ENCODE results near the gene PLEKHG4B. TPM values are rescaled to one million over a fixed set of nuclear protein-coding genes. Genes with fewer than 3 reads are reported as not detected.

PLEKHG4B gene
- total and polyA plus RNA-seq, 2 of the 4 experiments (the other 2 are of a cell fraction), result 1.1 TPM

DNA sequence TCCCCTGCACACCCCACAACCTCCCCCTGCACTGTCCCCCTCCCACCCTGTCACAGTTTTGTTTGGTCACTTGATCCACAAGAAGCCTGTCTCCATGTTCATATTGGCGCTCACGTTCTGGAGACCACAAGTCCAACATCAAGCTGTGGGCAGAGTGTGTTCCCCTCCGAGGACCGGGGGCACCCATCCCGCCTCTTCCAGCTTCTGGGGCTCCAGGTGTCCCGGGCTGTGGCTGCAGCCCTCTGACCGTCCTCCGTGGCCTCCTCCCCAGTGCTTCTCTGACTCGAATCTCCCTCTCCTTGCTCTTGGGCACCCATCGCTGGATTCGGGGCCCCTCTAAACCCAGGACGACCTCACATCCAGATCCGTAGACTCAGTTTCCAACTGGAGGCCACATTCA, 49.2 kb downstream of the PLEKHG4B start:
- ATAC-seq (ENCODE audit: low read depth) (no peak), DNase-seq (no peak)
- Histone ChIP-seq H3K4ac (ENCODE audit: low read depth, low read length) (no peak overlapping the region), H3K4me2 (ENCODE audit: low read depth, low read length) (no peak overlapping the region), H3K18ac (ENCODE audit: low read depth, low read length) (no peak overlapping the region), H4K91ac (ENCODE audit: insufficient read depth, low read depth, low read length) (no peak overlapping the region), H2BK15ac (ENCODE audit: low read depth, low read length) (no peak overlapping the region), H2AK5ac (ENCODE audit: low read depth, low read length) (no peak overlapping the region), H4K5ac (ENCODE audit: low read depth, low read length) (no peak overlapping the region), H2BK20ac (ENCODE audit: low read depth, low read length) (no peak overlapping the region), H2BK5ac (ENCODE audit: low read depth, low read length, poor library complexity, severe bottlenecking) (no peak overlapping the region), H3K27me3 (ENCODE audit: control insufficient read depth, insufficient read depth, low read length) (peaks cover 26% of the 10 kb centered on the region), H2AFZ (replicated peaks; ENCODE audit: low read length, poor library complexity) (no peak overlapping the region), H3K4me3 (ENCODE audit: insufficient read depth, low read depth, low read length) (no peak overlapping the region), H3K23ac (ENCODE audit: low read depth, low read length) (no peak overlapping the region), H2BK120ac (ENCODE audit: low read depth, low read length) (no peak overlapping the region), H3K79me1 (ENCODE audit: low read depth in 1 of 2, low read length in 2 of 2) (no peaks in the 10 kb centered on the region), H3K9ac (ENCODE audit: low read depth, low read length) (no peak overlapping the region), H3K27ac (ENCODE audit: insufficient read depth, low read length) (no peak overlapping the region), H4K20me1 (ENCODE audit: insufficient read depth, low read length) (no peaks in the 10 kb centered on the region), H3K36me3 (ENCODE audit: control insufficient read depth, insufficient read depth, low read length) (no peaks in the 10 kb centered on the region), H3K4me1 (ENCODE audit: control insufficient read depth, insufficient read depth, low read length) (no peaks in the 10 kb centered on the region), H3K9me3 (ENCODE audit: control insufficient read depth, insufficient read depth, low read length) (peaks cover 3% of the 10 kb centered on the region), H4K8ac (ENCODE audit: low read depth in 2 of 2, low read length in 2 of 2) (no peak overlapping the region), H3K9me1 (ENCODE audit: insufficient read depth, low read length) (peaks cover 9% of the 10 kb centered on the region), H3K56ac (ENCODE audit: extremely low read depth, insufficient read depth, low read length) (no peak overlapping the region), H3K14ac (replicated peaks; ENCODE audit: low read depth, low read length) (no peak overlapping the region), H2AK9ac (replicated peaks; ENCODE audit: low read depth, low read length, poor library complexity) (no peak overlapping the region)
- WGBS, 2 experiments (ENCODE audit: extremely low coverage in 2 of 2, insufficient read length in 1 of 2), result 93% methylated on average over 4 of the region's 13 CpGs; no CpG with 5 or more reads in 1 of the 2 experiments
- intact Hi-C loops (cut with micrococcal nuclease), result no loop called here
- dilution Hi-C loops (cut with HindIII; ENCODE audit: low sequenced_read_pairs, unreplicated experiment), result no loop called here
- ChIA-PET POLR2A (ENCODE audit: unreplicated experiment) (no interaction called here), CTCF (no interaction called here)
- in situ Hi-C loops (cut with MboI; ENCODE audit: low sequenced_read_pairs), result no loop called here
- TF ChIP-seq SMC3 (IDR thresholded peaks at IDR 0.05; ENCODE audit: low read depth, low read length) (no peak), RFX5 (IDR thresholded peaks at IDR 0.05; ENCODE audit: low read depth, low read length) (no peak), CHD1 (IDR thresholded peaks at IDR 0.05; ENCODE audit: low read depth, low read length) (no peak), RCOR1 (IDR thresholded peaks at IDR 0.05; ENCODE audit: insufficient replicate concordance, low read length) (no peak), MAFK (IDR thresholded peaks at IDR 0.05; ENCODE audit: low read depth, low read length) (no peak), MXI1 (IDR thresholded peaks at IDR 0.05; ENCODE audit: borderline replicate concordance, low read depth, low read length) (no peak), FOS (IDR thresholded peaks at IDR 0.05; ENCODE audit: low read depth, low read length) (no peak), MAZ (IDR thresholded peaks at IDR 0.05; ENCODE audit: borderline replicate concordance, low read depth, low read length) (no peak), RAD21 (IDR thresholded peaks at IDR 0.05; ENCODE audit: low read length) (no peak), BHLHE40 (IDR thresholded peaks at IDR 0.05; ENCODE audit: low read depth, low read length) (no peak), NFE2L2 (IDR thresholded peaks at IDR 0.05; ENCODE audit: low read depth, low read length) (no peak), CEBPB (IDR thresholded peaks at IDR 0.05; ENCODE audit: low read depth, low read length) (no peak), POLR2A (IDR thresholded peaks at IDR 0.05; ENCODE audit: low read depth, low read length) (no peak)
- TF ChIP-seq, protein P1, sequence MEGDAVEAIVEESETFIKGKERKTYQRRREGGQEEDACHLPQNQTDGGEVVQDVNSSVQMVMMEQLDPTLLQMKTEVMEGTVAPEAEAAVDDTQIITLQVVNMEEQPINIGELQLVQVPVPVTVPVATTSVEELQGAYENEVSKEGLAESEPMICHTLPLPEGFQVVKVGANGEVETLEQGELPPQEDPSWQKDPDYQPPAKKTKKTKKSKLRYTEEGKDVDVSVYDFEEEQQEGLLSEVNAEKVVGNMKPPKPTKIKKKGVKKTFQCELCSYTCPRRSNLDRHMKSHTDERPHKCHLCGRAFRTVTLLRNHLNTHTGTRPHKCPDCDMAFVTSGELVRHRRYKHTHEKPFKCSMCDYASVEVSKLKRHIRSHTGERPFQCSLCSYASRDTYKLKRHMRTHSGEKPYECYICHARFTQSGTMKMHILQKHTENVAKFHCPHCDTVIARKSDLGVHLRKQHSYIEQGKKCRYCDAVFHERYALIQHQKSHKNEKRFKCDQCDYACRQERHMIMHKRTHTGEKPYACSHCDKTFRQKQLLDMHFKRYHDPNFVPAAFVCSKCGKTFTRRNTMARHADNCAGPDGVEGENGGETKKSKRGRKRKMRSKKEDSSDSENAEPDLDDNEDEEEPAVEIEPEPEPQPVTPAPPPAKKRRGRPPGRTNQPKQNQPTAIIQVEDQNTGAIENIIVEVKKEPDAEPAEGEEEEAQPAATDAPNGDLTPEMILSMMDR (conservative IDR thresholded peaks at IDR 0.05; ENCODE audit: low read depth, low read length), result no peak
- TF ChIP-seq, protein P2, sequence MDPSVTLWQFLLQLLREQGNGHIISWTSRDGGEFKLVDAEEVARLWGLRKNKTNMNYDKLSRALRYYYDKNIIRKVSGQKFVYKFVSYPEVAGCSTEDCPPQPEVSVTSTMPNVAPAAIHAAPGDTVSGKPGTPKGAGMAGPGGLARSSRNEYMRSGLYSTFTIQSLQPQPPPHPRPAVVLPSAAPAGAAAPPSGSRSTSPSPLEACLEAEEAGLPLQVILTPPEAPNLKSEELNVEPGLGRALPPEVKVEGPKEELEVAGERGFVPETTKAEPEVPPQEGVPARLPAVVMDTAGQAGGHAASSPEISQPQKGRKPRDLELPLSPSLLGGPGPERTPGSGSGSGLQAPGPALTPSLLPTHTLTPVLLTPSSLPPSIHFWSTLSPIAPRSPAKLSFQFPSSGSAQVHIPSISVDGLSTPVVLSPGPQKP (IDR thresholded peaks at IDR 0.05; ENCODE audit: borderline replicate concordance, low read depth, low read length), result no peak
- TF ChIP-seq, protein P3, sequence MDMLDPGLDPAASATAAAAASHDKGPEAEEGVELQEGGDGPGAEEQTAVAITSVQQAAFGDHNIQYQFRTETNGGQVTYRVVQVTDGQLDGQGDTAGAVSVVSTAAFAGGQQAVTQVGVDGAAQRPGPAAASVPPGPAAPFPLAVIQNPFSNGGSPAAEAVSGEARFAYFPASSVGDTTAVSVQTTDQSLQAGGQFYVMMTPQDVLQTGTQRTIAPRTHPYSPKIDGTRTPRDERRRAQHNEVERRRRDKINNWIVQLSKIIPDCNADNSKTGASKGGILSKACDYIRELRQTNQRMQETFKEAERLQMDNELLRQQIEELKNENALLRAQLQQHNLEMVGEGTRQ (IDR thresholded peaks at IDR 0.05; ENCODE audit: low read depth, low read length), result no peak
- no TSS peak for BruUV-seq (replicated peaks)

All from IMR-90 (cell line).